Sigmoid colon (tissue), 3 donors: Measurements from ENCODE around the gene GRID2.

Source experiments
- CTCF ChIP-seq, 4 experiments: fragments of 450-650 bp in 3 of 4; fragments of 200-600 bp in 1 of 4; IDR thresholded peaks; one replicate each; pipeline ENCODE4 v1.5.1; 2016 to 2019; ENCODE audit warnings: antibody characterized with exemption in 4 of 4, mild to moderate bottlenecking in 3 of 4, moderate library complexity in 2 of 4
- POLR2A ChIP-seq, 2 donors: fragments of 450-650 bp; IDR thresholded peaks; one replicate each; pipeline ENCODE4 v1.6.1; 2016; ENCODE audit warnings: antibody characterized with exemption in 2 of 2, mild to moderate bottlenecking in 2 of 2, moderate library complexity in 2 of 2

- TF ChIP-seq CTCF (IDR thresholded peaks at IDR 0.05) = no peak
- no peak for TF ChIP-seq POLR2A (IDR thresholded peaks at IDR 0.05)
Observed at GRCh38 chr4:93203708-93204107, 899.9 kb downstream of the GRID2 start.
